22Rv1 (cell line): Measurements from ENCODE around the gene TDRD1.

Experiments used
- H3K27ac ChIP-seq: fragments of 450-650 bp; 2 replicates; pipeline ENCODE4 v1.5.1; 2017
- CTCF ChIP-seq: fragments of 450-650 bp; IDR thresholded peaks from 2 replicates; pipeline ENCODE4 v1.5.1; 2017; ENCODE audit warnings: mild to moderate bottlenecking
- ZFX ChIP-seq: fragments of 450-650 bp; IDR thresholded peaks from 2 replicates; pipeline ENCODE4 v1.6.1; 2017; ENCODE audit warnings: antibody characterized with exemption, borderline replicate concordance

The TDRD1 gene

GRCh38 chr10:114252092-114252491 lies 72.9 kb downstream of the TDRD1 start:
- no peak for TF ChIP-seq CTCF
- TF ChIP-seq ZFX = no peak
- H3K27ac ChIP-seq = no peak overlapping the region

- H3K27ac ChIP-seq = no peak overlapping the region
- TF ChIP-seq ZFX (no peak), CTCF (no peak)
Measured at GRCh38 chr10:114252883-114253282, 73.7 kb downstream of the TDRD1 start.

GRCh38 chr10:114255227-114255626 lies 76.1 kb downstream of the TDRD1 start:
- H3K27ac ChIP-seq = no peak overlapping the region
- TF ChIP-seq CTCF = no peak
- TF ChIP-seq ZFX = no peak

- TF ChIP-seq CTCF = no peak
- TF ChIP-seq ZFX = no peak
- no peak overlapping the region for H3K27ac ChIP-seq
Measured at GRCh38 chr10:114256008-114256765, 77.0 kb downstream of the TDRD1 start.

GRCh38 chr10:114256822-114257221 lies 77.7 kb downstream of the TDRD1 start:
- TF ChIP-seq CTCF (no peak), ZFX (no peak)
- no peak overlapping the region for H3K27ac ChIP-seq

- TF ChIP-seq ZFX (no peak), CTCF (no peak)
- no peak overlapping the region for H3K27ac ChIP-seq
Measured at GRCh38 chr10:114257498-114257897, 78.3 kb downstream of the TDRD1 start.

- H3K27ac ChIP-seq = no peak overlapping the region
- TF ChIP-seq CTCF = no peak
Measured at GRCh38 chr10:114258274-114258840, 79.2 kb downstream of the TDRD1 start.
